ENCODE results near the gene BHMT2. TPM values are rescaled to one million over a fixed set of nuclear protein-coding genes. Genes with fewer than 3 reads are reported as not detected.

Gene BHMT2
- total and polyA plus RNA-seq, 2 of the 13 experiments (the other 11 are each of a cell fraction or from before 2014, with no cell fraction given) = 13.8 to 18.8 TPM

DNA sequence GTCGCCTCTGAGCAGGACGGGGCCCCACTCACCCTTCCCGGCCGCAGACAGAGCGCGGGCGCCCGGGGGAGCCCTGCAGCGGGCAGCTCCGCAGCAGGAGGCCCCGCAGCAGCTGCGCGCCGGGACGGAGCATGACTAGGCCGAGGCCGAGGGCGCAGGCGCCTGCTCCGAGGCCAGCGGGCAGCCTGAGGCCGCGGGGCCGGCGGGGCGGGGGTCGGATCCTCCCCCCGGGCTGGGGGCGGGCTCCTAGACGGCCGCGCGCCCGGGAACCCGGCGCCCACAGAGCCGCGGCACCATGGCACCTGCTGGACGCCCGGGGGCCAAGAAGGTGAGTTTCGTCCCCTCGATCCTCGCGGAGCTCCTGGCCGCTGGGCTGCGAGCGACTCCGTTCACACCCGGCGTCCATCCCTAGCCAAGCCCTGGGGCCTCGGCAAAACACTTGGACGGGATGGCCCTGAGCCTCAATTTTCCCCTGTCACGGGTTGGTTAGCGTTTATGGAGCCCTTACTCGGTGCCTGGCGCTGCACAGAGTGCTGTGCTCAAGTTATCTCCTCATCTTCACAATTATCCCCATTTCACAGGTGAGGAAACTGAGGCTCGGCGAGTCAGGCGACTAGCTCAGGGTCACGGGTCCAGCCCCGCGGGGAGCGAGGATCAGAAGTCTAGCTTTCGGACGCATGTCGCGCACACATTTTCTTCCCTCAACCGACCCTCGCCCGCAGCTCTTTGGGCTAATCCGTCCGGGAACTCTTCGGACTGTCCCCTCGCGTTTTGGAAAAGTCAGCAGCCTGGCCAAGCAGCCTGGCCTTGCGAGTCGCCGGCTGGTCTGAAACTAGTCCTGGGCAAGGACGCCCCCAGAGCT lies at the start of gene BHMT2, which contains the start of gene DMGDH (continued):
- TF ChIP-seq, protein P1, sequence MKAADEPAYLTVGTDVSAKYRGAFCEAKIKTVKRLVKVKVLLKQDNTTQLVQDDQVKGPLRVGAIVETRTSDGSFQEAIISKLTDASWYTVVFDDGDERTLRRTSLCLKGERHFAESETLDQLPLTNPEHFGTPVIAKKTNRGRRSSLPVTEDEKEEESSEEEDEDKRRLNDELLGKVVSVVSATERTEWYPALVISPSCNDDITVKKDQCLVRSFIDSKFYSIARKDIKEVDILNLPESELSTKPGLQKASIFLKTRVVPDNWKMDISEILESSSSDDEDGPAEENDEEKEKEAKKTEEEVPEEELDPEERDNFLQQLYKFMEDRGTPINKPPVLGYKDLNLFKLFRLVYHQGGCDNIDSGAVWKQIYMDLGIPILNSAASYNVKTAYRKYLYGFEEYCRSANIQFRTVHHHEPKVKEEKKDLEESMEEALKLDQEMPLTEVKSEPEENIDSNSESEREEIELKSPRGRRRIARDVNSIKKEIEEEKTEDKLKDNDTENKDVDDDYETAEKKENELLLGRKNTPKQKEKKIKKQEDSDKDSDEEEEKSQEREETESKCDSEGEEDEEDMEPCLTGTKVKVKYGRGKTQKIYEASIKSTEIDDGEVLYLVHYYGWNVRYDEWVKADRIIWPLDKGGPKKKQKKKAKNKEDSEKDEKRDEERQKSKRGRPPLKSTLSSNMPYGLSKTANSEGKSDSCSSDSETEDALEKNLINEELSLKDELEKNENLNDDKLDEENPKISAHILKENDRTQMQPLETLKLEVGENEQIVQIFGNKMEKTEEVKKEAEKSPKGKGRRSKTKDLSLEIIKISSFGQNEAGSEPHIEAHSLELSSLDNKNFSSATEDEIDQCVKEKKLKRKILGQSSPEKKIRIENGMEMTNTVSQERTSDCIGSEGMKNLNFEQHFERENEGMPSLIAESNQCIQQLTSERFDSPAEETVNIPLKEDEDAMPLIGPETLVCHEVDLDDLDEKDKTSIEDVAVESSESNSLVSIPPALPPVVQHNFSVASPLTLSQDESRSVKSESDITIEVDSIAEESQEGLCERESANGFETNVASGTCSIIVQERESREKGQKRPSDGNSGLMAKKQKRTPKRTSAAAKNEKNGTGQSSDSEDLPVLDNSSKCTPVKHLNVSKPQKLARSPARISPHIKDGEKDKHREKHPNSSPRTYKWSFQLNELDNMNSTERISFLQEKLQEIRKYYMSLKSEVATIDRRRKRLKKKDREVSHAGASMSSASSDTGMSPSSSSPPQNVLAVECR (CRISPR knock-in tag; IDR thresholded peaks at IDR 0.05; ENCODE audit: borderline replicate concordance) = peak; percentile 24; the same call in 1 of the 2 replicates
- TF ChIP-seq, protein P2, sequence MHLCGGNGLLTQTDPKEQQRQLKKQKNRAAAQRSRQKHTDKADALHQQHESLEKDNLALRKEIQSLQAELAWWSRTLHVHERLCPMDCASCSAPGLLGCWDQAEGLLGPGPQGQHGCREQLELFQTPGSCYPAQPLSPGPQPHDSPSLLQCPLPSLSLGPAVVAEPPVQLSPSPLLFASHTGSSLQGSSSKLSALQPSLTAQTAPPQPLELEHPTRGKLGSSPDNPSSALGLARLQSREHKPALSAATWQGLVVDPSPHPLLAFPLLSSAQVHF (CRISPR knock-in tag; IDR thresholded peaks at IDR 0.05) = no peak
- no peak for TF ChIP-seq ZBTB8A (CRISPR knock-in tag; IDR thresholded peaks at IDR 0.05; ENCODE audit: borderline replicate concordance, low read depth)
- TF ChIP-seq, protein P3, sequence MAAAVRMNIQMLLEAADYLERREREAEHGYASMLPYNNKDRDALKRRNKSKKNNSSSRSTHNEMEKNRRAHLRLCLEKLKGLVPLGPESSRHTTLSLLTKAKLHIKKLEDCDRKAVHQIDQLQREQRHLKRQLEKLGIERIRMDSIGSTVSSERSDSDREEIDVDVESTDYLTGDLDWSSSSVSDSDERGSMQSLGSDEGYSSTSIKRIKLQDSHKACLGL (CRISPR knock-in tag; IDR thresholded peaks at IDR 0.05) = peak; percentile 82; the same call in 1 of the 2 replicates
- TF ChIP-seq ARNT2 (CRISPR knock-in tag; IDR thresholded peaks at IDR 0.05; ENCODE audit: low read depth) = peak; percentile 51; the same call in 1 of the 2 replicates
- TF ChIP-seq ZMYM3 (CRISPR knock-in tag; IDR thresholded peaks at IDR 0.05) = peak; percentile 99
- TF ChIP-seq NFATC3 (CRISPR knock-in tag; IDR thresholded peaks at IDR 0.05) = no peak
- no peak for TF ChIP-seq HHEX (CRISPR knock-in tag; IDR thresholded peaks at IDR 0.05)
- no peak for TF ChIP-seq ZNF367 (CRISPR knock-in tag; IDR thresholded peaks at IDR 0.05; ENCODE audit: borderline replicate concordance)
- TF ChIP-seq KMT2B (CRISPR knock-in tag; IDR thresholded peaks at IDR 0.05) = 0 out of 2 replicates have a peak, but pooled peaks have one; percentile 38
- TF ChIP-seq BCL6 (CRISPR knock-in tag; IDR thresholded peaks at IDR 0.05) = no peak
- TF ChIP-seq ZNF263 (CRISPR knock-in tag; IDR thresholded peaks at IDR 0.05) = peak; percentile 20; the same call in 1 of the 2 replicates
- TF ChIP-seq ZNF557 (CRISPR knock-in tag; IDR thresholded peaks at IDR 0.05) = no peak
- TF ChIP-seq SMARCE1 (IDR thresholded peaks at IDR 0.05; ENCODE audit: borderline replicate concordance) = no peak
- no peak for TF ChIP-seq ZNF383 (CRISPR knock-in tag; IDR thresholded peaks at IDR 0.05; ENCODE audit: borderline replicate concordance)
- TF ChIP-seq, protein P4, sequence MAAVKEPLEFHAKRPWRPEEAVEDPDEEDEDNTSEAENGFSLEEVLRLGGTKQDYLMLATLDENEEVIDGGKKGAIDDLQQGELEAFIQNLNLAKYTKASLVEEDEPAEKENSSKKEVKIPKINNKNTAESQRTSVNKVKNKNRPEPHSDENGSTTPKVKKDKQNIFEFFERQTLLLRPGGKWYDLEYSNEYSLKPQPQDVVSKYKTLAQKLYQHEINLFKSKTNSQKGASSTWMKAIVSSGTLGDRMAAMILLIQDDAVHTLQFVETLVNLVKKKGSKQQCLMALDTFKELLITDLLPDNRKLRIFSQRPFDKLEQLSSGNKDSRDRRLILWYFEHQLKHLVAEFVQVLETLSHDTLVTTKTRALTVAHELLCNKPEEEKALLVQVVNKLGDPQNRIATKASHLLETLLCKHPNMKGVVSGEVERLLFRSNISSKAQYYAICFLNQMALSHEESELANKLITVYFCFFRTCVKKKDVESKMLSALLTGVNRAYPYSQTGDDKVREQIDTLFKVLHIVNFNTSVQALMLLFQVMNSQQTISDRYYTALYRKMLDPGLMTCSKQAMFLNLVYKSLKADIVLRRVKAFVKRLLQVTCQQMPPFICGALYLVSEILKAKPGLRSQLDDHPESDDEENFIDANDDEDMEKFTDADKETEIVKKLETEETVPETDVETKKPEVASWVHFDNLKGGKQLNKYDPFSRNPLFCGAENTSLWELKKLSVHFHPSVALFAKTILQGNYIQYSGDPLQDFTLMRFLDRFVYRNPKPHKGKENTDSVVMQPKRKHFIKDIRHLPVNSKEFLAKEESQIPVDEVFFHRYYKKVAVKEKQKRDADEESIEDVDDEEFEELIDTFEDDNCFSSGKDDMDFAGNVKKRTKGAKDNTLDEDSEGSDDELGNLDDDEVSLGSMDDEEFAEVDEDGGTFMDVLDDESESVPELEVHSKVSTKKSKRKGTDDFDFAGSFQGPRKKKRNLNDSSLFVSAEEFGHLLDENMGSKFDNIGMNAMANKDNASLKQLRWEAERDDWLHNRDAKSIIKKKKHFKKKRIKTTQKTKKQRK (IDR thresholded peaks at IDR 0.05; ENCODE audit: low read length) = no peak
- TF ChIP-seq, protein P5, sequence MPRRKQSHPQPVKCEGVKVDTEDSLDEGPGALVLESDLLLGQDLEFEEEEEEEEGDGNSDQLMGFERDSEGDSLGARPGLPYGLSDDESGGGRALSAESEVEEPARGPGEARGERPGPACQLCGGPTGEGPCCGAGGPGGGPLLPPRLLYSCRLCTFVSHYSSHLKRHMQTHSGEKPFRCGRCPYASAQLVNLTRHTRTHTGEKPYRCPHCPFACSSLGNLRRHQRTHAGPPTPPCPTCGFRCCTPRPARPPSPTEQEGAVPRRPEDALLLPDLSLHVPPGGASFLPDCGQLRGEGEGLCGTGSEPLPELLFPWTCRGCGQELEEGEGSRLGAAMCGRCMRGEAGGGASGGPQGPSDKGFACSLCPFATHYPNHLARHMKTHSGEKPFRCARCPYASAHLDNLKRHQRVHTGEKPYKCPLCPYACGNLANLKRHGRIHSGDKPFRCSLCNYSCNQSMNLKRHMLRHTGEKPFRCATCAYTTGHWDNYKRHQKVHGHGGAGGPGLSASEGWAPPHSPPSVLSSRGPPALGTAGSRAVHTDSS (CRISPR knock-in tag; conservative IDR thresholded peaks at IDR 0.05) = no peak
- no peak for TF ChIP-seq FOXA3 (CRISPR knock-in tag; IDR thresholded peaks at IDR 0.05)
- TF ChIP-seq ZNF253 (CRISPR knock-in tag; IDR thresholded peaks at IDR 0.05; ENCODE audit: borderline replicate concordance) = no peak
